A673 (cell line): ENCODE results near the gene EGR2. TPM values are rescaled to one million over a fixed set of nuclear protein-coding genes. Genes with fewer than 3 reads are reported as not detected.

ENCODE experiments used
- BruUV-seq: library from RNA; stranded (reverse); fragments of 400-500 nt; replicated peaks from 2 replicates; lab custom pipeline; 2021; lab: Mats Ljungman, UMichigan
- CTCF ChIA-PET: fragments of 300-600 bp; sonication (Branson Sonifier 250); formaldehyde crosslinking; loops from one replicate; lab custom pipeline; 2022; ENCODE audit warnings: antibody characterized with exemption; lab: Charles Lee
- POLR2A ChIA-PET: fragments of 300-600 bp; sonication (Branson Sonifier 250); formaldehyde crosslinking; loops from one replicate; lab custom pipeline; 2022; ENCODE audit warnings: antibody characterized with exemption; ENCODE audit not compliant: low non-redundant PET; lab: Charles Lee
- DNase-seq: peaks from one replicate; pipeline ENCODE4 v3.0.0-alpha.2; 2015; ENCODE audit warnings: low spot score
- H3K27ac ChIP-seq: fragments of 200-600 bp; sonication (generic); 2 replicates; pipeline ENCODE4 v1.5.1; 2016; ENCODE audit warnings: mixed run types, low read depth, mild to moderate bottlenecking, mixed read lengths, antibody characterized with exemption, low read length; ENCODE audit not compliant: poor library complexity, severe bottlenecking
- H3K27me3 ChIP-seq: fragments of 200-600 bp; sonication (generic); replicated peaks from 2 replicates; pipeline ENCODE4 v1.6.1; 2017; ENCODE audit warnings: mixed run types, low read depth, mild to moderate bottlenecking, mixed read lengths, antibody characterized with exemption, low read length; ENCODE audit not compliant: insufficient read depth, poor library complexity
- H3K36me3 ChIP-seq: fragments of 200-600 bp; sonication (generic); 2 replicates; pipeline ENCODE4 v1.6.1; 2016; ENCODE audit warnings: mixed run types, mild to moderate bottlenecking, mixed read lengths, antibody characterized with exemption, low read length; ENCODE audit not compliant: insufficient read depth, poor library complexity, severe bottlenecking
- H3K4me1 ChIP-seq: fragments of 200-600 bp; sonication (generic); 2 replicates; pipeline ENCODE4 v1.6.1; 2017; ENCODE audit warnings: mixed run types, mild to moderate bottlenecking, mixed read lengths, antibody characterized with exemption, low read length; ENCODE audit not compliant: insufficient read depth, poor library complexity, severe bottlenecking
- H3K4me3 ChIP-seq: fragments of 200-600 bp; sonication (generic); 2 replicates; pipeline ENCODE4 v1.5.1; 2016; ENCODE audit warnings: low read depth, mixed run types, mild to moderate bottlenecking, mixed read lengths, low read length; ENCODE audit not compliant: poor library complexity, severe bottlenecking
- H3K9me3 ChIP-seq: fragments of 200-600 bp; sonication (generic); 2 replicates; pipeline ENCODE4 v1.6.1; 2016; ENCODE audit warnings: mixed run types, low read depth, mild to moderate bottlenecking, mixed read lengths, antibody characterized with exemption, low read length; ENCODE audit not compliant: poor library complexity, severe bottlenecking
- EZH2 ChIP-seq: fragments of 200-600 bp; sonication (generic); IDR thresholded peaks from 2 replicates; pipeline ENCODE4 v1.6.1; 2017; ENCODE audit warnings: borderline replicate concordance, low read depth, mild to moderate bottlenecking, mixed read lengths, antibody characterized with exemption, low read length; ENCODE audit not compliant: poor library complexity, severe bottlenecking
- intact Hi-C: fragments of 100-400 bp; cut with micrococcal nuclease; formaldehyde crosslinking; loops from one replicate; pipeline ENCODE4 v1.10.0; 2022; ENCODE audit not compliant: unreplicated experiment
- total RNA-seq: library from RNA; stranded (reverse); gene quantifications from 2 replicates; pipeline ENCODE4 v1.2.3, GENCODE V29; 2021
- TF ChIP-seq, protein P1 (sequence below): fragments of 300-800, 200-600 bp; sonication (generic); conservative IDR thresholded peaks from 2 replicates; pipeline ENCODE4 v1.5.1; 2017; ENCODE audit warnings: low read depth, mild to moderate bottlenecking, antibody characterized with exemption, low read length, moderate library complexity, mixed read lengths

Gene EGR2
- total RNA-seq, 1 experiment from 2014 or later = 18.3 TPM

DNA sequence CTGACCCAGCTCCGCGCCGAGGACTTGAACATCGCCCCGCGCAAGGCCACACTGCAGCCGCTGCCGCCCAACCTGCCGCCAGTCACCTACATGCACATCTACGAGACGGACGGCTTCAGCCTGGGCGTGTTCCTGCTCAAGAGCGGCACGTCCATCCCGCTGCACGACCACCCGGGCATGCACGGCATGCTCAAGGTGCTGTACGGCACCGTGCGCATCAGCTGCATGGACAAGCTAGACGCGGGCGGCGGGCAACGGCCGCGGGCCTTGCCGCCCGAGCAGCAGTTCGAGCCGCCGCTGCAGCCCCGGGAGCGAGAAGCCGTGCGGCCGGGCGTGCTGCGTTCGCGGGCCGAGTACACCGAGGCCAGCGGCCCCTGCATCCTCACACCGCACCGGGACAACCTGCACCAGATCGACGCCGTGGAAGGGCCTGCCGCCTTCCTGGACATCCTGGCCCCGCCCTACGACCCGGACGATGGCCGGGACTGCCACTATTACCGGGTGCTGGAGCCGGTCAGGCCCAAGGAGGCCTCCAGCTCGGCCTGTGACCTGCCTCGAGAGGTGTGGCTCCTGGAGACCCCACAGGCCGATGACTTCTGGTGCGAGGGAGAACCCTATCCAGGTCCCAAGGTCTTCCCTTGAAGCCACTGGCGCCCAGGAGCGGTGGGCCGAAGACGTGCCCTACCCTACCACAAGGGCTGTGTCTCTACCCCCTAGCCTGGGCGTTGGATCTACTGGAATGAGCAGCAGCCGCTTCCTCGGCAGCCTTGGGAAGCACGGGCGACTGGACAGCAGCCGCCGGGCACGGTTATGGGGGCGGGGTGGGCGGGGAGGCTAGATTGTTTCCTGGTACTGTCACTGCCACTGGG, 10.7 kb downstream of the EGR2 start:
- no peak for DNase-seq
- Histone ChIP-seq H3K27me3 (no peaks in the 10 kb centered on the region), H3K9me3 (no peaks in the 10 kb centered on the region), H3K4me1 (peaks cover 28% of the 10 kb centered on the region), H3K27ac (peak overlapping the region; percentile 95), H3K4me3 (peak overlapping the region; percentile 92), H3K36me3 (peaks cover 4% of the 10 kb centered on the region)
- CTCF ChIA-PET = interaction anchor here (1.1 kb wide), 1 partner anchor 195 kb away, joined by 3 read pairs; no protein-coding TSS in a partner anchor
- intact Hi-C loops = no loop called here
- POLR2A ChIA-PET = no interaction called here
- no peak for TF ChIP-seq EZH2
- TF ChIP-seq, protein P1, sequence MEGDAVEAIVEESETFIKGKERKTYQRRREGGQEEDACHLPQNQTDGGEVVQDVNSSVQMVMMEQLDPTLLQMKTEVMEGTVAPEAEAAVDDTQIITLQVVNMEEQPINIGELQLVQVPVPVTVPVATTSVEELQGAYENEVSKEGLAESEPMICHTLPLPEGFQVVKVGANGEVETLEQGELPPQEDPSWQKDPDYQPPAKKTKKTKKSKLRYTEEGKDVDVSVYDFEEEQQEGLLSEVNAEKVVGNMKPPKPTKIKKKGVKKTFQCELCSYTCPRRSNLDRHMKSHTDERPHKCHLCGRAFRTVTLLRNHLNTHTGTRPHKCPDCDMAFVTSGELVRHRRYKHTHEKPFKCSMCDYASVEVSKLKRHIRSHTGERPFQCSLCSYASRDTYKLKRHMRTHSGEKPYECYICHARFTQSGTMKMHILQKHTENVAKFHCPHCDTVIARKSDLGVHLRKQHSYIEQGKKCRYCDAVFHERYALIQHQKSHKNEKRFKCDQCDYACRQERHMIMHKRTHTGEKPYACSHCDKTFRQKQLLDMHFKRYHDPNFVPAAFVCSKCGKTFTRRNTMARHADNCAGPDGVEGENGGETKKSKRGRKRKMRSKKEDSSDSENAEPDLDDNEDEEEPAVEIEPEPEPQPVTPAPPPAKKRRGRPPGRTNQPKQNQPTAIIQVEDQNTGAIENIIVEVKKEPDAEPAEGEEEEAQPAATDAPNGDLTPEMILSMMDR = no peak
- no TSS peak for BruUV-seq

DNA sequence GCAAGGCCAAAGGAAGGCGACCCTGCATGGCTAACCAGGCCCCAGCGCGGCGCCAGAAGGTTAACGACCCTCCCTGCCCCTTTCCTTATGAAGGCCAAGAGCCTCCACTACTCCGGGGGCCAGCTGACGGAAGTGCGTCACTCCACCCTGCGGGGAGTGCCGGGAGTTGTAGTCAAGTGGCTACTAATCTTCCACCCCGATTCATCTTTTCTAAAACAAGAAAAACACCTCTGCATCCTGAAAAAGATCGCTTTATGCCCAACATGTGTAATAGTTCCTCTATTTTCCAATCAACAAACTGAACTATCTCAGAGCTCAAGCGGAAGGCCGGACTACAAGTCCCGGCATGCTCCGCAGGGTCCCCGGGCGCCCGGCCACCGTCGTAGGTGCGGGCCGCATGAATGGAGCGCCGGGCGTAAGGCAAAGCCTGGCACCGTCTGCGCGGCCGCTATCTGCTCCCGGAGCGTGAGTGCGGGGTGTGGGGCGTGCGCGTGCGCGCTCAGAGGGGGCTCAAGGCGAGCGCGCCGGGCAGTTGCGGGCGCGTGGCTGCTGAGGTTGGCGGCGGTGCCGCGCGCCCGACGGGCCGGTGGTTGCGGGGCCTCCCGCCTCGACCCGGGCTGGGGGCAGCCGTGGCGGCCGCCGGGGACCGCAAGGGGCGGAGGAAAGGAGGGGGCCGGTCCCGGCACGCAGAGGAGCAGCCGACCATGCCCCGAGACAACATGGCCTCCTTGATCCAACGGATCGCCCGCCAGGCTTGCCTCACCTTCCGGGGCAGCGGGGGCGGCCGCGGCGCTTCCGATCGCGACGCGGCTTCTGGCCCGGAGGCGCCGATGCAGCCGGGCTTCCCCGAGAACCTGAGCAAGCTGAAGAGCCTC, 11.6 kb downstream of the EGR2 start, which contains the start of gene ADO:
ADO (plus strand) TSS at position 365 of the 875 bp plus-strand sequence; CDS start at position 705, 340 bp downstream.
- TF ChIP-seq EZH2 = no peak
- TF ChIP-seq, protein P1 = no peak
- no TSS peak for BruUV-seq
- peak within 1 kb of the TSS; percentile 92 for H3K4me3 ChIP-seq
- POLR2A ChIA-PET = no interaction called here
- CTCF ChIA-PET = no interaction called here
- intact Hi-C loops = no loop called here
- no peaks in the 10 kb centered on the region for H3K9me3 ChIP-seq
- peaks cover 20% of the 10 kb centered on the region for H3K4me1 ChIP-seq
- no peaks in the 10 kb centered on the region for H3K27me3 ChIP-seq
- peaks cover 4% of the 10 kb centered on the region for H3K36me3 ChIP-seq
- H3K27ac ChIP-seq = peak within 1 kb of the TSS; percentile 95
- DNase-seq = peak; percentile 94

- no peaks in the 10 kb centered on the region for H3K9me3 ChIP-seq
- H3K36me3 ChIP-seq = peaks cover 3% of the 10 kb centered on the region
- DNase-seq = no peak
- ChIA-PET POLR2A (no interaction called here), CTCF (no interaction called here)
- H3K4me3 ChIP-seq = peak overlapping the region; percentile 92
- peak overlapping the region; percentile 95 for H3K27ac ChIP-seq
- TF ChIP-seq EZH2 = no peak
- TF ChIP-seq, protein P1 = no peak
- BruUV-seq = TSS peak; percentile 82
- H3K27me3 ChIP-seq = no peaks in the 10 kb centered on the region
- peaks cover 17% of the 10 kb centered on the region for H3K4me1 ChIP-seq
- intact Hi-C loops = no loop called here
These were observed 12.3 kb downstream of the EGR2 start for GRCh38 chr10:62803724-62804355.
